NT2/D1 (cell line): ENCODE results near the gene SLC39A6.

Experiments used
- SUZ12 ChIP-seq: IDR thresholded peaks from 2 replicates; pipeline ENCODE4 v1.6.1; 2011; ENCODE audit not compliant: insufficient read length, insufficient read depth; ENCODE audit errors: extremely low read depth
- YY1 ChIP-seq: IDR thresholded peaks from 2 replicates; pipeline ENCODE4 v1.6.1; 2011; ENCODE audit not compliant: insufficient read length, insufficient read depth

DNA sequence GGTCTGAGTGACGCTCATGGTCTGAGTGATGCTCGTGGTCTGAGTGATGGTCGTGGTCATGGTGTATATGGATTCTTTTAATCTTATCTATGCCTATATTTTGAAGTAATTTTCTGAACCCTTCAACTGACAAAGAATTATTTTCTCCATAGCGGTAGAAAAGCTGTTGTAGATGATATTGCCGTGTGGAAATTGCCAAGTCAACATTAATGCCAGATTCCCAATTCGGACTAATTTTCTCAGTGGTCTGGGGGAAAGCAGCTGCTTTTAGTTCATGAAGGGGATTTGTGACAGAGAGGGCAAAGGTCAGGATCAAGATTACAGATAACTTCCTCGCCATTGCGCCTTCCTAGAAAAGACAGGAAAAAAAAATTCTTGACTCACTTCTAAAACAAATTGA is 2.5 kb downstream of the SLC39A6 start:
- no peak for TF ChIP-seq SUZ12
- no peak for TF ChIP-seq YY1
